Neural cell (in vitro differentiated cells): Measurements from ENCODE around the gene ADRB1. TPM values are rescaled to one million over a fixed set of nuclear protein-coding genes. Genes with fewer than 3 reads are reported as not detected.

Experiments used
- H2AFZ ChIP-seq: fragments of 200-600, 300-800 bp; sonication (generic), shearing (Covaris generic); 2 replicates; pipeline ENCODE4 v1.6.0; 2014; ENCODE audit warnings: low read depth, mild to moderate bottlenecking, antibody characterized with exemption, low read length, moderate library complexity
- H3F3A ChIP-seq: fragments of 200-600 bp; shearing (Covaris generic); 2 replicates; pipeline ENCODE4 v1.6.1; 2016; ENCODE audit warnings: mild to moderate bottlenecking, moderate library complexity, mixed read lengths, antibody characterized with exemption, low read length; ENCODE audit not compliant: insufficient read depth, poor library complexity, severe bottlenecking
- H3K27ac ChIP-seq: fragments of 200-600, 300-800 bp; sonication (generic), shearing (Covaris generic); 2 replicates; pipeline ENCODE4 v1.5.1; 2014; ENCODE audit warnings: mild to moderate bottlenecking, low read length, moderate library complexity
- H3K27me3 ChIP-seq: fragments of 300-800, 200-600 bp; sonication (generic), shearing (Covaris generic); 2 replicates; pipeline ENCODE4 v1.6.0; 2014; ENCODE audit warnings: mild to moderate bottlenecking, low read depth, low read length, moderate library complexity; ENCODE audit not compliant: insufficient read depth
- H3K36me3 ChIP-seq: fragments of 300-800, 200-600 bp; sonication (generic), shearing (Covaris generic); 2 replicates; pipeline ENCODE4 v1.5.1; 2014; ENCODE audit warnings: mild to moderate bottlenecking, antibody characterized with exemption, low read length, moderate library complexity; ENCODE audit not compliant: insufficient read depth
- H3K4me2 ChIP-seq: fragments of 300-800, 200-600 bp; sonication (generic), shearing (Covaris generic); 2 replicates; pipeline ENCODE4 v1.6.0; 2014; ENCODE audit warnings: mild to moderate bottlenecking, low read length
- H3K4me3 ChIP-seq: fragments of 300-800, 200-600 bp; sonication (generic), shearing (Covaris generic); 2 replicates; pipeline ENCODE4 v1.5.1; 2014; ENCODE audit warnings: mild to moderate bottlenecking, low read length, moderate library complexity
- H3K79me2 ChIP-seq: fragments of 200-600 bp; shearing (Covaris generic); replicated peaks from 2 replicates; pipeline ENCODE4 v1.6.0; 2014; ENCODE audit warnings: mild to moderate bottlenecking, low read length, moderate library complexity; ENCODE audit not compliant: insufficient read depth
- H3K9ac ChIP-seq: fragments of 300-800, 200-600 bp; sonication (generic), shearing (Covaris generic); 2 replicates; pipeline ENCODE4 v1.6.1; 2016; ENCODE audit warnings: mild to moderate bottlenecking, low read length, mixed read lengths
- H3K9me2 ChIP-seq: fragments of 200-600 bp; shearing (Covaris generic); 2 replicates; pipeline ENCODE4 v1.6.1; 2016; ENCODE audit warnings: mild to moderate bottlenecking, low read length, mixed read lengths; ENCODE audit not compliant: insufficient read depth
- H3K9me3 ChIP-seq: fragments of 200-600, 300-800 bp; sonication (generic), shearing (Covaris generic); 2 replicates; pipeline ENCODE4 v1.6.1; 2016; ENCODE audit warnings: mild to moderate bottlenecking, mixed run types, low read length, moderate library complexity, mixed read lengths
- H4K20me1 ChIP-seq: fragments of 200-600 bp; shearing (Covaris generic); 2 replicates; pipeline ENCODE4 v1.6.1; 2016; ENCODE audit warnings: mild to moderate bottlenecking, mixed run types; ENCODE audit not compliant: insufficient read depth
- EP300 ChIP-seq: fragments of 450-650 bp; conservative IDR thresholded peaks from 2 replicates; pipeline ENCODE4 v1.6.1; 2014; ENCODE audit warnings: antibody characterized with exemption, mild to moderate bottlenecking, moderate library complexity; ENCODE audit not compliant: poor library complexity, severe bottlenecking
- EZH2 ChIP-seq: fragments of 200-600, 300-800 bp; shearing (Covaris generic), sonication (generic); IDR thresholded peaks from 2 replicates; pipeline ENCODE4 v1.6.1; 2014; ENCODE audit warnings: antibody characterized with exemption, low read length, borderline replicate concordance, mild to moderate bottlenecking; ENCODE audit not compliant: insufficient read depth, poor library complexity, severe bottlenecking
- MXI1 ChIP-seq: fragments of 450-650 bp; conservative IDR thresholded peaks from 2 replicates; pipeline ENCODE4 v1.6.1; 2014; ENCODE audit warnings: antibody characterized with exemption, mild to moderate bottlenecking; ENCODE audit not compliant: poor library complexity, severe bottlenecking
- POLR2AphosphoS5 ChIP-seq: IDR thresholded peaks from 2 replicates; pipeline ENCODE4 v1.6.1; 2012
- RAD21 ChIP-seq: fragments of 450-650 bp; conservative IDR thresholded peaks from 2 replicates; pipeline ENCODE4 v1.6.1; 2014; ENCODE audit warnings: antibody characterized with exemption, mild to moderate bottlenecking, moderate library complexity
- SMC3 ChIP-seq: fragments of 450-650 bp; conservative IDR thresholded peaks from 2 replicates; pipeline ENCODE4 v1.6.1; 2014; ENCODE audit warnings: antibody characterized with exemption, mild to moderate bottlenecking, moderate library complexity; ENCODE audit not compliant: poor library complexity
- TAF1 ChIP-seq: IDR thresholded peaks from 2 replicates; pipeline ENCODE4 v1.6.1; 2012; ENCODE audit warnings: low read depth
- polyA plus RNA-seq: library from polyadenylated mRNA; depleted of rRNA; stranded (reverse); fragments of >200 nt; gene quantifications from 2 replicates; pipeline ENCODE4 v1.2.3, GENCODE V29; 2014
- TF ChIP-seq, protein P1 (sequence below): fragments of 450-650 bp; IDR thresholded peaks from 2 replicates; pipeline ENCODE4 v1.5.1; 2014; ENCODE audit warnings: antibody characterized with exemption, mild to moderate bottlenecking, moderate library complexity; ENCODE audit not compliant: poor library complexity, severe bottlenecking
- TF ChIP-seq, protein P2 (sequence below): IDR thresholded peaks from 2 replicates; pipeline ENCODE4 v1.6.1; 2012; ENCODE audit warnings: borderline replicate concordance

Gene ADRB1
- polyA plus RNA-seq, 1 donor from 2014 or later = not detected

DNA sequence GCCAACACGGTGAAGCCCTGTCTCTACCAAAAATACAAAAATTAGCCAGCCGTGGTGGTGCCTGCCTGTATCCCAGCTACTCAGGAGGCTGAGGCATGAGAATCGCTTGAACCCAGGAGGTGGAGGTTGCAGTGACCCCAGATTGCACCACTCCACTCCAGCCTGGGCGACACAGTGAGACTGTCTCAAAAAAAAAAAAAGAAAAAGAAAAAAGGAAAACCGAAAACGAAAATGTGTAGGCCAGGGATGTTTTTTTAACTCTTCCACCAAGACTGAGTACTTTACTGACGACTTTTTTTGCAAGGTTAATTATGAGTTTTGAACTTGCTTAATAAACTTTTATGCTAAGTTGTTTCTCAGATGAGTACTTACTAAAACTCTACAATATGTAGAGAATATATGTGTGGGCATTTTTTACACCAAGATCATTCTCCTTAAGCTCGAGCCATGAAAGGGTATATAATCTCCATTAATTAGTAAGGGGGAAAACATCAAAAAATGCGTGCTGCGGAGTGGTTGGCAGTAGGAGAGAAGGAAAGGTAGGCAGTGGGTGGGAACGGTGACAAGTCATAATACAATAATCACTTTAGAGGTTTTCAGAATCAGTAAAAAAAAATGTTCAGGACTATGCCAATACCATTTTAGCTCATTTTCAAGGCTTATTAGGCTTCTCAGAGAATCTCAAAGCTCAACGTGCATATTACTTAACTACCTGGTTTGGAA is 8.6 kb upstream of the ADRB1 start:
- Histone ChIP-seq H3K4me2 (no peak overlapping the region), H3K79me2 (no peaks in the 10 kb centered on the region), H3K9me2 (no peaks in the 10 kb centered on the region), H3K9me3 (no peaks in the 10 kb centered on the region), H3K36me3 (no peaks in the 10 kb centered on the region), H3K27me3 (peaks cover 8% of the 10 kb centered on the region), H3K27ac (no peak overlapping the region), H3F3A (no peaks in the 10 kb centered on the region), H3K9ac (no peak overlapping the region), H3K4me3 (no peak overlapping the region), H2AFZ (no peak overlapping the region), H4K20me1 (no peaks in the 10 kb centered on the region)
- no peak for TF ChIP-seq SMC3
- no peak for TF ChIP-seq POLR2AphosphoS5
- no peak for TF ChIP-seq RAD21
- TF ChIP-seq, protein P1, sequence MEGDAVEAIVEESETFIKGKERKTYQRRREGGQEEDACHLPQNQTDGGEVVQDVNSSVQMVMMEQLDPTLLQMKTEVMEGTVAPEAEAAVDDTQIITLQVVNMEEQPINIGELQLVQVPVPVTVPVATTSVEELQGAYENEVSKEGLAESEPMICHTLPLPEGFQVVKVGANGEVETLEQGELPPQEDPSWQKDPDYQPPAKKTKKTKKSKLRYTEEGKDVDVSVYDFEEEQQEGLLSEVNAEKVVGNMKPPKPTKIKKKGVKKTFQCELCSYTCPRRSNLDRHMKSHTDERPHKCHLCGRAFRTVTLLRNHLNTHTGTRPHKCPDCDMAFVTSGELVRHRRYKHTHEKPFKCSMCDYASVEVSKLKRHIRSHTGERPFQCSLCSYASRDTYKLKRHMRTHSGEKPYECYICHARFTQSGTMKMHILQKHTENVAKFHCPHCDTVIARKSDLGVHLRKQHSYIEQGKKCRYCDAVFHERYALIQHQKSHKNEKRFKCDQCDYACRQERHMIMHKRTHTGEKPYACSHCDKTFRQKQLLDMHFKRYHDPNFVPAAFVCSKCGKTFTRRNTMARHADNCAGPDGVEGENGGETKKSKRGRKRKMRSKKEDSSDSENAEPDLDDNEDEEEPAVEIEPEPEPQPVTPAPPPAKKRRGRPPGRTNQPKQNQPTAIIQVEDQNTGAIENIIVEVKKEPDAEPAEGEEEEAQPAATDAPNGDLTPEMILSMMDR = no peak

DNA sequence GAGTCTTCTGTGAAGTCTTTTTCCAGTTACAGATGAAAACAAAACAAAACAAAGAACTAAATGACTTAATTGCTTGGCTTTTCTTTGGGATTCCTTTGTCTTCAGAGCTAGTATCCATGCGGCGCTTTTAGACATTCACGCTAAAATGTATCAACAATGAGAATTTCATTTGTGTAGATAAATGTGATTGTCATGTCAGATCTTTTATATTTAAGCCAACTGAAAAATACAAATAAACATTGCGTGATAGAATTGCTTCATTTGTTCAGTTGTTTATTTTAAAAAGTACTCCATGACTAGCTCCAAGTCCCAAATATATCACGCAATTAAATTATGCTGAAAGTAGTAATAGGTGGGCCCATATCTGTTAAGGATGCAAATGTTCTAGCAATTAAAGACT is 7.9 kb upstream of the ADRB1 start:
- Histone ChIP-seq H3F3A (no peaks in the 10 kb centered on the region), H3K4me3 (no peak overlapping the region), H3K4me2 (no peak overlapping the region), H4K20me1 (no peaks in the 10 kb centered on the region), H3K36me3 (no peaks in the 10 kb centered on the region), H2AFZ (no peak overlapping the region), H3K9me3 (no peaks in the 10 kb centered on the region), H3K79me2 (no peaks in the 10 kb centered on the region), H3K27ac (no peak overlapping the region), H3K9ac (no peak overlapping the region), H3K9me2 (no peaks in the 10 kb centered on the region), H3K27me3 (peaks cover 15% of the 10 kb centered on the region)
- TF ChIP-seq POLR2AphosphoS5 (no peak), EP300 (no peak), RAD21 (no peak), TAF1 (no peak), MXI1 (no peak), EZH2 (no peak), SMC3 (no peak)
- TF ChIP-seq, protein P2, sequence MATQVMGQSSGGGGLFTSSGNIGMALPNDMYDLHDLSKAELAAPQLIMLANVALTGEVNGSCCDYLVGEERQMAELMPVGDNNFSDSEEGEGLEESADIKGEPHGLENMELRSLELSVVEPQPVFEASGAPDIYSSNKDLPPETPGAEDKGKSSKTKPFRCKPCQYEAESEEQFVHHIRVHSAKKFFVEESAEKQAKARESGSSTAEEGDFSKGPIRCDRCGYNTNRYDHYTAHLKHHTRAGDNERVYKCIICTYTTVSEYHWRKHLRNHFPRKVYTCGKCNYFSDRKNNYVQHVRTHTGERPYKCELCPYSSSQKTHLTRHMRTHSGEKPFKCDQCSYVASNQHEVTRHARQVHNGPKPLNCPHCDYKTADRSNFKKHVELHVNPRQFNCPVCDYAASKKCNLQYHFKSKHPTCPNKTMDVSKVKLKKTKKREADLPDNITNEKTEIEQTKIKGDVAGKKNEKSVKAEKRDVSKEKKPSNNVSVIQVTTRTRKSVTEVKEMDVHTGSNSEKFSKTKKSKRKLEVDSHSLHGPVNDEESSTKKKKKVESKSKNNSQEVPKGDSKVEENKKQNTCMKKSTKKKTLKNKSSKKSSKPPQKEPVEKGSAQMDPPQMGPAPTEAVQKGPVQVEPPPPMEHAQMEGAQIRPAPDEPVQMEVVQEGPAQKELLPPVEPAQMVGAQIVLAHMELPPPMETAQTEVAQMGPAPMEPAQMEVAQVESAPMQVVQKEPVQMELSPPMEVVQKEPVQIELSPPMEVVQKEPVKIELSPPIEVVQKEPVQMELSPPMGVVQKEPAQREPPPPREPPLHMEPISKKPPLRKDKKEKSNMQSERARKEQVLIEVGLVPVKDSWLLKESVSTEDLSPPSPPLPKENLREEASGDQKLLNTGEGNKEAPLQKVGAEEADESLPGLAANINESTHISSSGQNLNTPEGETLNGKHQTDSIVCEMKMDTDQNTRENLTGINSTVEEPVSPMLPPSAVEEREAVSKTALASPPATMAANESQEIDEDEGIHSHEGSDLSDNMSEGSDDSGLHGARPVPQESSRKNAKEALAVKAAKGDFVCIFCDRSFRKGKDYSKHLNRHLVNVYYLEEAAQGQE = no peak
- TF ChIP-seq, protein P1 = no peak
